Measurements from ENCODE around the gene CHKB. TPM values are rescaled to one million over a fixed set of nuclear protein-coding genes. Genes with fewer than 3 reads are reported as not detected.

CHKB gene
- total and polyA plus RNA-seq, 2 of the 8 experiments (the other 6 are each of a cell fraction or from before 2014, with no cell fraction given): 27.9 to 42.2 TPM

- Histone ChIP-seq H2BK20ac (ENCODE audit: low read length) (no peak overlapping the region), H2AK5ac (ENCODE audit: low read depth, low read length) (no peak overlapping the region), H3K79me2 (ENCODE audit: control insufficient read depth in 1 of 2, insufficient read depth in 2 of 2, low read length in 2 of 2) (no peaks in the 10 kb centered on the region), H3K23ac (ENCODE audit: insufficient read length) (no peak overlapping the region), H4K91ac (replicated peaks; ENCODE audit: insufficient read length, low read length) (no peak overlapping the region), H3K4me3 (ENCODE audit: extremely low read depth in 1 of 4, insufficient read depth in 2 of 4, low read depth in 3 of 4, low read length in 4 of 4) (no peak overlapping the region), H3K23me2 (ENCODE audit: low read depth, low read length) (peaks cover 13% of the 10 kb centered on the region), H3K79me1 (ENCODE audit: low read depth, low read length) (peaks cover 4% of the 10 kb centered on the region), H3K56ac (replicated peaks; ENCODE audit: insufficient read length, low read depth, low read length) (no peak overlapping the region), H4K20me1 (replicated peaks in 1 of 2; ENCODE audit: control insufficient read depth in 1 of 2, insufficient read depth in 2 of 2, low read length in 2 of 2) (peaks cover 0 to 12% of the 10 kb centered on the region in 2 experiments), H2BK120ac (replicated peaks; ENCODE audit: low read depth, low read length) (no peak overlapping the region), H3K27ac (ENCODE audit: low read depth, low read length) (no peak overlapping the region), H4K5ac (ENCODE audit: insufficient read length, low read depth, low read length) (no peak overlapping the region), H3K4me2 (ENCODE audit: insufficient read depth in 1 of 2, low read depth in 2 of 2, low read length in 2 of 2) (no peak overlapping the region), H3K27me3 (replicated peaks in 1 of 4; ENCODE audit: control insufficient read depth in 3 of 4, extremely low read depth in 1 of 4, insufficient read depth in 3 of 4, low read length in 3 of 4) (peaks cover 0 to 10% (median 7%) of the 10 kb centered on the region in 4 experiments; a peak in 4 of 7 replicates), H3K9ac (replicated peaks in 1 of 4; ENCODE audit: extremely low read depth in 1 of 4, low read depth in 3 of 4, low read length in 3 of 4) (no peak overlapping the region), H3K36me3 (ENCODE audit: control insufficient read depth in 2 of 4, insufficient read depth in 4 of 4, low read length in 3 of 4) (no peaks in the 10 kb centered on the region), H3K4me1 (replicated peaks in 1 of 4; ENCODE audit: control insufficient read depth in 3 of 4, insufficient read depth in 4 of 4, low read length in 3 of 4) (peaks cover 0 to 16% (median 12%) of the 10 kb centered on the region in 4 experiments; a peak in 6 of 7 replicates), H3K14ac (ENCODE audit: insufficient read length) (no peak overlapping the region), H3K18ac (ENCODE audit: extremely low read depth, low read length) (no peak overlapping the region), H2BK12ac (ENCODE audit: low read depth, low read length) (no peak overlapping the region), H4K8ac (ENCODE audit: extremely low read depth, insufficient read depth, low read length) (no peak overlapping the region), H2BK5ac (ENCODE audit: low read depth, low read length) (no peak overlapping the region), H2BK15ac (ENCODE audit: low read length) (no peak overlapping the region), H2AFZ (ENCODE audit: low read length) (no peak overlapping the region), H3K9me3 (ENCODE audit: insufficient read depth in 2 of 2, low read depth in 1 of 2, low read length in 1 of 2) (no peaks in the 10 kb centered on the region), H3K4ac (replicated peaks; ENCODE audit: insufficient read length, low read depth, low read length) (no peak overlapping the region)
- no peak for DNase-seq (ENCODE audit: low read depth in 1 of 2, low spot score in 2 of 2)
- CTCF ChIA-PET (ENCODE audit: partially characterized antibody): interaction anchor here (1.4 to 15.7 kb wide), 7 partner anchors 18 to 127 kb away, joined by 4 to 281 read pairs (median 6); no protein-coding TSS in a partner anchor
- POLR2A ChIA-PET (ENCODE audit: partially characterized antibody): no interaction called here
- WGBS, 2 experiments (ENCODE audit: extremely low coverage in 1 of 2, insufficient coverage in 1 of 2, insufficient read length in 1 of 2, insufficient replicate concordance in 2 of 2, low coverage in 1 of 2, low lambda C conversion rate in 2 of 2, missing lambda C conversion rate in 1 of 2): 79% methylated on average over 14 of the region's 14 CpGs; no CpG with 5 or more reads in 1 of the 2 experiments
- no peak for FAIRE-seq
- TF ChIP-seq RAD21 (IDR thresholded peaks at IDR 0.05 in 1 of 2, conservative IDR thresholded peaks at IDR 0.05 in 1 of 2; ENCODE audit: low read depth in 2 of 2, low read length in 2 of 2) (no peak), SRF (IDR thresholded peaks at IDR 0.05; ENCODE audit: low read depth, low read length) (no peak), SP4 (IDR thresholded peaks at IDR 0.05; ENCODE audit: low read length) (no peak), HDAC2 (IDR thresholded peaks at IDR 0.05; ENCODE audit: borderline replicate concordance in 1 of 2, low read depth in 2 of 2, low read length in 2 of 2) (no peak), CTCF (IDR thresholded peaks at IDR 0.05; ENCODE audit: control extremely low read depth in 1 of 3, insufficient read depth in 1 of 3, low read depth in 1 of 3, low read length in 3 of 3) (no peak), ASH2L (IDR thresholded peaks at IDR 0.05; ENCODE audit: low read length) (no peak), EGR1 (IDR thresholded peaks at IDR 0.05; ENCODE audit: borderline replicate concordance, low read depth, low read length) (no peak), CEBPB (IDR thresholded peaks at IDR 0.05; ENCODE audit: low read depth, low read length) (no peak), CHD1 (IDR thresholded peaks at IDR 0.05; ENCODE audit: low read depth, low read length) (no peak)
- TF ChIP-seq, protein P1, sequence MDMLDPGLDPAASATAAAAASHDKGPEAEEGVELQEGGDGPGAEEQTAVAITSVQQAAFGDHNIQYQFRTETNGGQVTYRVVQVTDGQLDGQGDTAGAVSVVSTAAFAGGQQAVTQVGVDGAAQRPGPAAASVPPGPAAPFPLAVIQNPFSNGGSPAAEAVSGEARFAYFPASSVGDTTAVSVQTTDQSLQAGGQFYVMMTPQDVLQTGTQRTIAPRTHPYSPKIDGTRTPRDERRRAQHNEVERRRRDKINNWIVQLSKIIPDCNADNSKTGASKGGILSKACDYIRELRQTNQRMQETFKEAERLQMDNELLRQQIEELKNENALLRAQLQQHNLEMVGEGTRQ (IDR thresholded peaks at IDR 0.05; ENCODE audit: low read length): no peak
These were observed 42.5 kb upstream of the CHKB start for GRCh38 chr22:50625131-50625567.
